Cardiac muscle cell (in vitro differentiated cells and primary cell): ENCODE measurements around the gene CA10. TPM values are rescaled to one million over a fixed set of nuclear protein-coding genes. Genes with fewer than 3 reads are reported as not detected.

ENCODE experiments used
- DNase-seq, 2 donors: peaks; one replicate each; pipeline versions ENCODE4 v3.0.0 to v3.0.0-alpha.2; 2010 to 2017; ENCODE audit warnings: low read depth in 1 of 2, low spot score in 1 of 2
- H3K27ac ChIP-seq: fragments of 200-600 bp; sonication (generic); 2 replicates; pipeline ENCODE4 v1.5.1; 2016
- H3K27me3 ChIP-seq: fragments of 200-600 bp; sonication (generic); 2 replicates; pipeline ENCODE4 v1.6.0; 2016; ENCODE audit warnings: control low read depth
- H3K36me3 ChIP-seq: fragments of 200-600 bp; sonication (generic); 2 replicates; pipeline ENCODE4 v1.5.1; 2016; ENCODE audit warnings: control low read depth
- H3K4me1 ChIP-seq: fragments of 200-600 bp; sonication (generic); 2 replicates; pipeline ENCODE4 v1.8.1; 2017; ENCODE audit warnings: low read depth, mild to moderate bottlenecking, mixed run types
- H3K4me3 ChIP-seq: fragments of 200-600 bp; sonication (generic); 2 replicates; pipeline ENCODE4 v1.5.1; 2016; ENCODE audit warnings: mild to moderate bottlenecking
- H3K9me3 ChIP-seq: fragments of 200-600 bp; sonication (generic); 2 replicates; pipeline ENCODE4 v1.5.1; 2017; ENCODE audit warnings: low read depth, mild to moderate bottlenecking, control low read depth
- polyA plus RNA-seq: library from polyadenylated mRNA; unstranded; fragments of >200 nt; fragmentation: Nextera tagmentation; extraction: Ambion mirVana; gene quantifications from 2 replicates; pipeline ENCODE4 v1.2.1, GENCODE V29; 2016
- total RNA-seq: library from RNA; depleted of rRNA; stranded (reverse); fragments of >200 nt; gene quantifications from 2 replicates; pipeline ENCODE4 v1.2.3, GENCODE V29; 2016
- TF ChIP-seq, protein P1 (sequence below): IDR thresholded peaks from 2 replicates; pipeline ENCODE4 v1.5.1; 2012; ENCODE audit warnings: low read depth, mild to moderate bottlenecking, low read length

Gene CA10
- total and polyA plus RNA-seq, 2 experiments from 2014 or later, result not detected

GRCh38 chr17:51611585-51611984 is 546.9 kb downstream of the CA10 start:
- H3K27me3 ChIP-seq, result no peaks in the 10 kb centered on the region
- TF ChIP-seq, protein P1, sequence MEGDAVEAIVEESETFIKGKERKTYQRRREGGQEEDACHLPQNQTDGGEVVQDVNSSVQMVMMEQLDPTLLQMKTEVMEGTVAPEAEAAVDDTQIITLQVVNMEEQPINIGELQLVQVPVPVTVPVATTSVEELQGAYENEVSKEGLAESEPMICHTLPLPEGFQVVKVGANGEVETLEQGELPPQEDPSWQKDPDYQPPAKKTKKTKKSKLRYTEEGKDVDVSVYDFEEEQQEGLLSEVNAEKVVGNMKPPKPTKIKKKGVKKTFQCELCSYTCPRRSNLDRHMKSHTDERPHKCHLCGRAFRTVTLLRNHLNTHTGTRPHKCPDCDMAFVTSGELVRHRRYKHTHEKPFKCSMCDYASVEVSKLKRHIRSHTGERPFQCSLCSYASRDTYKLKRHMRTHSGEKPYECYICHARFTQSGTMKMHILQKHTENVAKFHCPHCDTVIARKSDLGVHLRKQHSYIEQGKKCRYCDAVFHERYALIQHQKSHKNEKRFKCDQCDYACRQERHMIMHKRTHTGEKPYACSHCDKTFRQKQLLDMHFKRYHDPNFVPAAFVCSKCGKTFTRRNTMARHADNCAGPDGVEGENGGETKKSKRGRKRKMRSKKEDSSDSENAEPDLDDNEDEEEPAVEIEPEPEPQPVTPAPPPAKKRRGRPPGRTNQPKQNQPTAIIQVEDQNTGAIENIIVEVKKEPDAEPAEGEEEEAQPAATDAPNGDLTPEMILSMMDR, result no peak
- H3K4me1 ChIP-seq, result no peaks in the 10 kb centered on the region
- DNase-seq, result no peak
- no peak overlapping the region for H3K4me3 ChIP-seq
- no peak overlapping the region for H3K27ac ChIP-seq
- no peaks in the 10 kb centered on the region for H3K9me3 ChIP-seq
- H3K36me3 ChIP-seq, result no peaks in the 10 kb centered on the region

DNA sequence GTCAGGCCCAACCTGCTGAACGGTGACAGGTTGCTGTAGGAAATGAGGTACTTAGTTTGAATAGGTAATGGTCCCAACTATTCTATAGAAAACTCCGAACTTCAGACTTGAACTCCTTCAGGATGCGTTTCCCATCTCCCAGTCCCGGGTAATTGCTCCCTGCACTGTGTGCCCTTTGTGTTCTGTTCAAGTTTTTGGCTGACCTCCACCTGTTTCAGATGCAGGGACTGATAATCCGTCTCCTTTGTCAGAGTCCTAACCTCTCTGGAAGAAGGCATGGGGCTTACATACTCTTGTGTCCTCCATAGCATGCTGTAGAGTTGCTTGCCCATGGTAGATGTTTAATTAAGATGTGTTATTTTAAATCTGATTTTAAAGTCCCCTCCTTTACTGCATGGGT is 547.7 kb downstream of the CA10 start:
- Histone ChIP-seq H3K4me3 (no peak overlapping the region), H3K27me3 (no peaks in the 10 kb centered on the region), H3K27ac (no peak overlapping the region), H3K4me1 (no peaks in the 10 kb centered on the region), H3K36me3 (no peaks in the 10 kb centered on the region), H3K9me3 (no peaks in the 10 kb centered on the region)
- TF ChIP-seq, protein P1, result no peak
- DNase-seq, result no peak

GRCh38 chr17:51610155-51610554 is 548.4 kb downstream of the CA10 start:
- Histone ChIP-seq H3K4me1 (no peaks in the 10 kb centered on the region), H3K27me3 (no peaks in the 10 kb centered on the region), H3K27ac (no peak overlapping the region), H3K36me3 (no peaks in the 10 kb centered on the region), H3K9me3 (no peaks in the 10 kb centered on the region), H3K4me3 (no peak overlapping the region)
- TF ChIP-seq, protein P1, result no peak
- no peak for DNase-seq

GRCh38 chr17:51608251-51608933 is 550.1 kb downstream of the CA10 start:
- no peaks in the 10 kb centered on the region for H3K9me3 ChIP-seq

GRCh38 chr17:51607512-51607911 is 551.0 kb downstream of the CA10 start:
- Histone ChIP-seq H3K4me3 (no peak overlapping the region), H3K36me3 (no peaks in the 10 kb centered on the region), H3K27ac (no peak overlapping the region), H3K27me3 (no peaks in the 10 kb centered on the region), H3K9me3 (no peaks in the 10 kb centered on the region), H3K4me1 (peaks cover 5% of the 10 kb centered on the region)
- no peak for DNase-seq
- TF ChIP-seq, protein P1, result no peak

More at GRCh38 chr17:51608251-51608933, 550.1 kb downstream of the CA10 start:
- Histone ChIP-seq H3K27me3 (no peaks in the 10 kb centered on the region), H3K36me3 (no peaks in the 10 kb centered on the region), H3K4me3 (no peak overlapping the region), H3K4me1 (peaks cover 5% of the 10 kb centered on the region), H3K27ac (no peak overlapping the region)
- TF ChIP-seq, protein P1, result no peak
- DNase-seq, result no peak
